Colon (tissue), 2 donors: Measurements from ENCODE around the gene CYRIA.

Experiments
- FAIRE-seq: peaks from 2 replicates; lab custom pipeline; 2012; peaks lifted over from hg19 to GRCh38; lab: Jason Lieb, UNC
- donor health status: control.
- donor health status: control.

The CYRIA gene

DNA sequence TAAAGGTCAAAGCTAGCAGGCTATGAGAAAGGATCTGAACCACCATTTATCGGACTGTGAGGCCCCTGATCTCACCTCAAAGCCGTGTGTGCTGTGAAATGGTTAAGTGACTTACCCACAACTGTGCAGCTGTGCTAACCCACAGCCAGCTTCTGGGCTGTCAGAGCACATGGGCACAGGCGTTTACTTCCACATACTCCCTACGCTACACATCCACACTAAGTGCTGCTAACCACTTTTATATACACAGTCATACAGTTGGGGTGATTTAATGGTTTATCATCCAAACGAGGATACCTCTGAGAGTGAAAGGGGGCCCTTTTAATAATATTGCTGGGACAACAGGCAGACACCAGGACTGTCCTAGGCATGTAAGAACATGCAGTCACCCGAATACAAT is 37.3 kb downstream of the CYRIA start:
- FAIRE-seq = no peak

DNA sequence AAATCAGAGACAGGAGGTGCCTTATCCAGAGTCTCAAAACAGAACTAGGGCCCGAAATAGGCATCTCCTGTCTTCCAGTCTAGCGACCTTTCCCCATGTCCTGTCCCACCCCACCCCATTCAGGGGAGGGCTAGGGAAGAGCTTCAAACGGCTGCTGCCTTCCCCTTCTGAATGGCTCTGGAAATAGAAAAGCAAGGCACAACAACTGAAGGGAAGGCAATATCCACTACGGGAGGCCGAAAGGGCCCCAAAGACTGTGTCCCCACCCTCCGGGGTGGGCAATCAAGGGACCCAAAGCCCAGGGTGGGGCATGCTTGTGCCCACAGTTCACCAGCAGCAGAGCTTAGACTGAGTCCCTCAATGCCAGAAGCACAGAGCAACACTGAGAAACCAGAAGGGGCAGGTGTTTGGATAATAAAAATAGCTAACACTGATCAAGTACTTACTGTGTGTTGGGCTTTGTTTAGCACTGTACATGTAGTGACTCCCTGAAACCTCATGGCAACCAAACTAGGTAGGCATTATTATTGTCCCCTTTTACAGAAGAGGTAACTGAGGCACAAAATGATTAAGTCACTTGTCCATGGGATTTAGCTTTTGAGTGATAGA is 38.5 kb downstream of the CYRIA start:
- FAIRE-seq = no peak

DNA sequence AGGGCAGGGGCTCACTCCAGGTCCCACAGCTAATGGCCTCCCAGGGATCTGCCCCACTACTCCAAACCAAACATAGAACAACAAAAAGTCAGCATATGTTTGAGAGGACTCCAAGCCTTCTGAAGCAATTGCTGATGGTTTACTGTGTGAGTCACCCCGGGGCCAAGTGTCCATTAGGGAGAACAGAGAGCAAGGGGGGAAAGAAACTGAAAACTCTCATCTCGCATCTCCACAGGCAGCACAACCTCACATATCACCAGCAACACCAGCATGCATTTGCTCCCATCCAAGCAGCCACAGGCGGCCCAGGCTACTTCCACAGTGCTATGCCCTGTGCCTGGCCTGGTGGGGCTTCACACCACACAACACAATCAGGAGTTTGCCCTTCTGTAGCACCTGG is 39.1 kb downstream of the CYRIA start:
- no peak for FAIRE-seq

DNA sequence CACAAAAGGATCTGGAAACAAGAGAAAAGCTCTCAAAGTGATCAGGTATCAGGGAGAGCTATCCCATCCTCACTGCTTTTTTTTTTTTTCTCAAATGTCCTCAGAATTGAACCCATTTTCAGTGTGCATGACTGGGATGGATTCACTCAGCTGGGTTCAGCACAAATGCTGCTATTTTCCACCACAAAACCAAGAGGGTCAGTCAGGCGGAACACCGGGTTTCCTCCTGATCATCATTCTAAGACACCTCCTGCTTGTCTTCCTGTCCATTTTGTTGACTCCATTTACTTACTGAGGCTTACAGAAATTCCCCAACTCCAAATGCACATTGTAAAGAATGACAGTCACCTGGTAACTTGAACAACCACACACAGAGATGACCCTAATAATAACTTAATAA is 39.9 kb downstream of the CYRIA start:
- FAIRE-seq = no peak

DNA sequence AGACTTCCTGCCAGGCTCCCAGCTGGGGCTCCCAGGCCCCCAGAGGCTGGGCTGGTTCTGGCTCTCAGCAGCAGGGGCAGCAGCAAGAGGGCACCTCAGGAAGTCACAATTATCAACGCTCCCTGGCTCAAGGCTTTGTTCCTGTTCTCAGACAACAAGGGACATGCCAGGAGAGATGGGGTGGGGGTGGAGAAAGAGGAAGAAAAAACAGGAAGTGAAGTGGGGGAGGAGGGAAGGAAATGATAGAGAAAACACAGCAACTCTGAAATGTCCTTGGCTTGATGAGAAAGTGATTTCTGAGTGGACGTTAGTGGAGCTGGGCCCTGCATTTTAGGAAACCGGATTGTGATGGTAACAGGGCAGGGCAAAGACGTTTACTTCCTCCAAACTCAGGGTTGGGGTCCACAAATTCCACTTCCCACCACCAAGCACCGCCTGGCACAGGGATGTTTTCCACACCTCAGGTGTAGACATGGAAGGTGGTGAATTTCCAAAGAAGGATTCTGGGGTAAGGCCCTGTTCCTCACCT is 40.4 kb downstream of the CYRIA start:
- FAIRE-seq = no peak

DNA sequence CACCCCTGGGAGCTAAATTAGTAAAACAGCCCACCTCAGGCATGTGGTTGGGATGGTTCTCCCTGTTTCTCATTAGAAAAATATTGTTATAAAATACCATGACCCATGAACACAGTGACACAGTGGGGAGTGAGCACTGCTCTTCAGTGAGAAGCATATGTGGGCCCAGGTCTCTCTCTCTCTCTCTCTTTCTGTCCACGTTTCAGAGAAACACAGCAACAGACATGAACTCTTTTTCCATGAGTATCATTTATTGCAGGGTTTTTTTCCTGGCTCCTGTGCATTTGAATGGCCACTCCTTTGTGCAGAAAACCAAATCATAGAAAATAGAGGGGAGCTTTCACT is 41.2 kb downstream of the CYRIA start:
- no peak for FAIRE-seq

DNA sequence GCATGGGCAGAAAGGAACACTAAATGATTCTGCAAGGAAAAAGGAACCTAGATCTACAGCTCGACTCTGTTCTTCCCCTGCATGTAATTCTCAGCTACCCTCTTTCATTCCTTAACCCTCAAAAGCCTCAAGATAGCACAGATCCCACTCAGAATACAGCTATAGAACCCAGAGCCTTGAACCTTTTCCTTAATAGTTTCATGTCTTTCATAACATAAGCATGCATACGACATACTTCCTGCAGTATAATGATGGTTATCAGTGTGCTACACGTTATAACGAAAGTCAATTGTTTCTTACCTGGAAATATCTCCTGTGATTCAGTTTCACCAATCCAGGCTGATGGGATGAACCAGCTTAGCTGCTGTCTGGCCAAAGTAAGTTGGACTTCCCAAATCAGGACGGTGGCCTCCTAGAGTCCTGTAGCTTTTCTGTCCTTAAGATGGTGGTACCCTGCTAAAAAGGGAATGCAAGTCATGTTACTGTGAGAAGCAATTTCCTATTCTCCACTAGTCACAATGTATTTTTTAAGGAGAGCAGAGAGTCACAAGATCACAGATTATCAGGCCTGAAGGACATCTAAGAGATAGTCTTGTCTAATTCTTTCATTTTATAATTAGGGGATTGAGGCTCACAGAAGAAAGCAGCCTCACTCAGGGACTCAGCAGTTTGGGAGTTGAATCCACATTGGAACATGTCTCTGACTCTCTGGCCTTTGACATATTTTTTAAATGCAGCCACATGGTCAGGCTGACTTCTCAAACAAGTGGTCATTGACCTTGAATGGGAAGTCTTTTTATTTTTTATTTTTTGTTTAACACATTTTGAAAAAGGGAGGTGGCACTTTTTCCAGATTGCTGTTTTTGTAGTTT is 41.8 kb downstream of the CYRIA start:
- no peak for FAIRE-seq

DNA sequence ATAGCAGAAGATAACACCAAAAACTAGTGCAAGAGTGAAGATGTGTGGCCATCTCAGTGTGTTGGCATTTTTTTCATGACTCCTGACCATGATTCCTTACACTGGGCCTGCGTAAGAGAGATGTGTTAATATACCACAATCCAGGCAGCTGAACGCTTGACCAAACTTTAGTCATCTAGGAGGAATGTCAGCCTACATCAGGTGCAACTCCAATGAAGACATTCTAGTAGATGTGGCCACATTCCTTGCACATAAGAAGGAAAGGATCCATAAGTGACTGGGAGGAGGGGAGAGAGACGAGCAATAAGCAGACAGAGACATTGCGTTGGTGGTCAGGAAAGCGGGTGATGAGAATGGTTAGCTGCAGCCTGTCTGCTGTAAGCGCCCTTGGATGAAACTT is 42.6 kb downstream of the CYRIA start:
- no peak for FAIRE-seq

DNA sequence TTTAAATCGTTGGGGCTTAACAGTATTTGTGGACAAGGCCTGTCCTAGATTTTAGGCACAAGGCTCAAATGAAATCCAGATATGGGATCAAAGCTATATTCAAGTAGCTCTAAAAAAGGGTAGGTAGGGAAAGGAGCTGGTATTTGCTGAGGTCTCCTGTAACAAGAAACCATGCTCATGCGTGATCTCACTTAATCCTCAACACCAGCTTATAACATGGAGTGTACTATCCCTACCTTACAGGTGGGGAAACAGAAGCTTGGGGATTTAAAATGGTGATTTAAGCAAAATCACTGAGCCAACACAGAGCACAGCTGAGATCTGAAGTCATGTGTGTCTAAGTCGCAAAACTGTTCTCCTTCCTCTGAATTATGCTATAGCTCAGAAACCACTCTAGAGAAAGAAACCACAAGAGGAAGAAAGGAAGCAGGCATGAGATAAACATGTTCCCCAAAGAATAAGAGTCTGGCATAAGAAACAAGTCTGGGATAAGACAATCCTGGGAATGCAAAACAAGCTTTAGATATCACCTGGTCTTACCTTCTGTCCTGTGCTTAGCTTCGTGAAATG is 43.1 kb downstream of the CYRIA start:
- no peak for FAIRE-seq

DNA sequence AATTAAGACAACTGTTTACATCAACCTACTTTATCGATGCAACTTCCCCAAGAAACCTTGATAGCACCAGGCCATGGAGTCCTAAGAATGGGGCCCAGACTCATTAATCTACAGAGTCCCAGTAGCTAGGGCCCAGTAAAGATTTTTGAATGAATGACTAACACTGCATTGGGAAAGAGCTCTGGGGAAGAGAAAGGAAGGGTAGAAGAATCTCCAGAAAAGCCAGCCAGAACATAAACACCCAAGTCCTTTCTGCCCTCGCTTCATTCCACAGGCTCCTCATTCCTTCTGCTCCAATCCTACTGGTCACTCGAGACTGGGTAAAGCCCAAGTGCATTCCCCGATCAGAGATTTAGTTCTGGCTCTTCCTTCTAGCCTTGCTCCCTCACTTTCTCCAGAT is 44.3 kb downstream of the CYRIA start:
- no peak for FAIRE-seq

DNA sequence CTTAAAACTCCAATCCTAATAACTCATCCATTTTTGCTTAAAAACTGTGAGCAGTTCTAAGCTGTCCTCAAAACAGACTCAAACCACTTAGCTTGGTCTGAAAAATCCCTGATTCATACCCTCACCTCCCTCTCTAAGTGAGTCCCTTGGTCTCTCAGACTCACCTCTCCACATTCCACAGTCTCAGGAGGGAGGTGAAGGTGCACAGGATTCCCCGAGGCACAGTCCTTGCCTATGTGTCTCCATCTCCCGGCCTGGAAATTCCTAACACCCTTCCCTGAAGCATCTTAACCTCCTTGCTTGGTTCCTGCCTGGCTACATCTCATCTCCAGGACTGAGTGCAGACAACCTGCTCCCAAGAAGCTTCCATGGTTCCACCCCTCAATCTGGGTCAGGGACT is 45.0 kb downstream of the CYRIA start:
- no peak for FAIRE-seq

DNA sequence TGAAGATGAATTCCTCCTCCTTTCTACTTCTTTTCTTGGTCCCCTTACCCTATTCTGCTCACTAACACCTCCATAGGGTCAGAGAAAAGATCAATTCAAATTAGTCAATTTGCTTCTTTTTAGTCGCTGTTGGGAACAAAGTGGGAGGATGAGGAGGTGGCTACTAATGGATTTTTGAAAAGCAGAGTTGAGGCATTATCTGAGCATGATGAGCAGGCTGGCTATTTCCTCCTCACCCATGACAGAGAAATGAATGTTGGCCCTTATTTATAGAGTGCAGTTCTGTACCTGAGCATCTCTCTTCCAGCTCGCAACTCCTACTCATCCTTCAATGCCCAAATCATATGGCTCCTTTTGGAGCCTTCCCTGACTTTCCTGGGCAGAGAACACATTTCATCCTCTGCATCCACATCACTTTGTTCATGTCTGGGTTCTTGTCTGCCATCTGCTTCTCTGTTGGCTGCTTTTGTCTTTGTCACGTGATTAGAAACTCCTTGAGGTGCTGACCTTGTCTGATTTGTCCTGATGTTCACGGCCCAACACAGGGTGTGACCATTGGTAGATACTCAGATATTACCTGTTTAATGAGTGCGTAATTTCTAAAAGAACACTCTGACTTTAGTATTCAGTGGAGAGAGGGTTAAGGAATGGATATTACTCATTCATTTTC is 45.9 kb downstream of the CYRIA start:
- FAIRE-seq = no peak

DNA sequence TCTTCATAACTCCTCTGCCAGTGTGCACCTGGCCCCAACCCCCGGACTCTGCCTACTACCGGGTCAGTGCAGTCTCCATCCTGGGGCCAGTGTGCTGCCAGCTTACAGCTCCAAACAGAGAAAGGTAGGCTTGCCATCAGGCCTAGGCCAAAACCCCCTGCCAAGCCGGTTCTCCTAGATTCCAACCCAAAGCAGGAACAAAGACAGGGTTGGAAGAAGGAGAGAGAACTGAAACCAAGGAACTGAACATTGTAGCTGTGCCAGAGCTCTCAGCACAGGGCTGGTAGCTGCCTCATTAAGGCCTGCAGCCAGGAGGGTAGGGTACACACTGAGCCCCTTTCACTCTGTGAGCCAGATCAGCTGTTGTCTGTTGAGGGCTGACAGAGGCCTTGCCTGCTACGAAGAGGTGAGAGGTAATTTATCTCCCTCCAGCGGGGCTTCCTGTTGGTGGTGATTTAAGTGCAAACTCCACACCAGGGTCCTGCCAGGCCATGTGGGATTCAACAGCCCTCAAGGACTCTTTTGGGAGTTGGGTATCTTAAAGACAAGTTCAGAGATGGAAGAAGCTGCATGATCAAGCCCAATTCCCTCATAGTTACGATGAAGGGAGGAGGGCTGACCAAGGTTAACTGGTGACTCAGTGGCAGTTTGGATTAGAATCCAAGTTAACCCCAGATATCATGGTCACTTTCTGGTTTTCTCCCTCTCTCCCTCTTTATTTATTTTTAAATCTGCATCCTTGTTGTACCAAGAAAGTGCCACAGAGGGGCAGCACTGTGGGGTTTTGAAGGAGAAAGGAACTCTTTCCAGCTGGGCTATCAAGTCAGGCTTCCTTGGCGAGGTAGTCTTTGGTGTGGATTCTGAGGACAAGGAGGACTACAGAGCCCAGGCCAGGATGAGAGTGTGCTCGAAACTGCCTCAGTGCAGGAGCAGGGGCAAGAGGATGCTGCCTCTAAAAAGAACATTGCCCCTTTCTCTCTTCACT is 48.1 kb downstream of the CYRIA start:
- no peak for FAIRE-seq
